PC-9 (cell line): ENCODE data around the gene CBLL2. TPM values are rescaled to one million over a fixed set of nuclear protein-coding genes. Genes with fewer than 3 reads are reported as not detected.

Source experiments
- BruUV-seq: library from RNA; stranded (reverse); fragments of 400-500 nt; replicated peaks from 2 replicates; lab custom pipeline; 2021; lab: Mats Ljungman, UMichigan
- CTCF ChIA-PET: fragments of 300-600 bp; sonication (Branson Sonifier 250); formaldehyde crosslinking; loops from one replicate; lab custom pipeline; 2022; ENCODE audit warnings: antibody characterized with exemption; lab: Charles Lee
- POLR2A ChIA-PET: fragments of 300-600 bp; sonication (Branson Sonifier 250); formaldehyde crosslinking; loops from one replicate; lab custom pipeline; 2022; ENCODE audit warnings: antibody characterized with exemption; ENCODE audit not compliant: unreplicated experiment; lab: Charles Lee
- DNase-seq, 2 experiments: peaks; one replicate each; pipeline versions ENCODE4 v3.0.0 to v3.0.0-alpha.2; 2015 to 2022; ENCODE audit warnings: mixed read lengths in 1 of 2
- H2AFZ ChIP-seq: fragments of 200-600 bp; sonication (generic); 2 replicates; pipeline ENCODE4 v1.8.1; 2017; ENCODE audit warnings: antibody characterized with exemption
- H3F3A ChIP-seq: fragments of 200-600 bp; sonication (generic); 2 replicates; pipeline ENCODE4 v1.8.1; 2017; ENCODE audit warnings: antibody characterized with exemption, mild to moderate bottlenecking, low read depth; ENCODE audit not compliant: insufficient read depth
- H3K27ac ChIP-seq: fragments of 200-600 bp; sonication (generic); 2 replicates; pipeline ENCODE4 v1.6.1; 2016; ENCODE audit warnings: mixed run types
- H3K27me3 ChIP-seq: fragments of 200-600 bp; sonication (generic); 2 replicates; pipeline ENCODE4 v1.6.1; 2016; ENCODE audit warnings: low read depth, mixed run types; ENCODE audit not compliant: insufficient read depth
- H3K36me3 ChIP-seq: fragments of 200-600 bp; sonication (generic); 2 replicates; pipeline ENCODE4 v1.6.1; 2016; ENCODE audit warnings: low read depth, mixed run types
- H3K4me1 ChIP-seq: fragments of 200-600 bp; sonication (generic); replicated peaks from 2 replicates; pipeline ENCODE4 v1.6.1; 2016; ENCODE audit warnings: mixed run types; ENCODE audit not compliant: insufficient read depth
- H3K4me2 ChIP-seq: fragments of 200-600 bp; sonication (generic); 2 replicates; pipeline ENCODE4 v1.6.1; 2017; ENCODE audit warnings: mixed run types
- H3K4me3 ChIP-seq: fragments of 200-600 bp; sonication (generic); 2 replicates; pipeline ENCODE4 v1.6.1; 2016; ENCODE audit warnings: mixed run types
- H3K79me2 ChIP-seq: fragments of 200-600 bp; sonication (generic); 2 replicates; pipeline ENCODE4 v1.6.1; 2017; ENCODE audit warnings: low read depth, mixed run types
- H3K9me2 ChIP-seq: fragments of 200-600 bp; sonication (generic); 2 replicates; pipeline ENCODE4 v1.8.1; 2017; ENCODE audit warnings: mild to moderate bottlenecking; ENCODE audit not compliant: insufficient read depth
- H3K9me3 ChIP-seq: fragments of 200-600 bp; sonication (generic); 2 replicates; pipeline ENCODE4 v1.8.1; 2016; ENCODE audit warnings: low read depth; ENCODE audit not compliant: insufficient read depth
- H4K20me1 ChIP-seq: fragments of 200-600 bp; sonication (generic); 2 replicates; pipeline ENCODE4 v1.8.1; 2017; ENCODE audit not compliant: insufficient read depth
- EZH2 ChIP-seq: fragments of 200-600 bp; sonication (generic); IDR thresholded peaks from 2 replicates; pipeline ENCODE4 v1.8.0; 2017; ENCODE audit warnings: antibody characterized with exemption, low read depth
- intact Hi-C: fragments of 100-400 bp; cut with micrococcal nuclease; formaldehyde crosslinking; loops from one replicate; pipeline ENCODE4 v1.10.0; 2022; ENCODE audit not compliant: unreplicated experiment
- total RNA-seq: library from RNA; stranded (reverse); gene quantifications from 2 replicates; pipeline ENCODE4 v1.2.3, GENCODE V29; 2021
- TF ChIP-seq, protein P1 (sequence below): fragments of 200-600 bp; sonication (generic); conservative IDR thresholded peaks from 2 replicates; pipeline ENCODE4 v1.6.1; 2017; ENCODE audit warnings: mixed run types, antibody characterized with exemption, mild to moderate bottlenecking, moderate library complexity

Gene CBLL2
- total RNA-seq, 1 experiment from 2014 or later, result not detected

DNA sequence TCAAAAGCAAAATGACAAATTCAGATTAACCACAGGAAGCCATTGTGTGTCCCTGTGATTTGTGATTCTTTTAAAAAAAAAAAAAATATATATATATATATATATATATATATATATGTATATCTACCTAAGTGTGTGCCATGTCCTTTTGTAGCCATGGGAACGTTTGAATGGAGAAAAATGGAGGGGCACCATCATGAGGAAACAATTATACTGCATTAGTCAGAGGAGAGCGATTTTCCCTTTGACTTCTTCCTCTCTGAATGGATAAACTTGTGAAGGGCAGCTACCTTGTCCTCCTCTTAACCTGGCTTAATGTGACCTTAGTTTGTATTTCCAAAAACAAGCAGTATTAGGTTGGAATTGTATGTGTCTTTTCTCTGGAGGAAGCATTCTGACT lies 23.3 kb upstream of the CBLL2 start:
- H3K27me3 ChIP-seq, result no peaks in the 10 kb centered on the region
- TF ChIP-seq, protein P1, sequence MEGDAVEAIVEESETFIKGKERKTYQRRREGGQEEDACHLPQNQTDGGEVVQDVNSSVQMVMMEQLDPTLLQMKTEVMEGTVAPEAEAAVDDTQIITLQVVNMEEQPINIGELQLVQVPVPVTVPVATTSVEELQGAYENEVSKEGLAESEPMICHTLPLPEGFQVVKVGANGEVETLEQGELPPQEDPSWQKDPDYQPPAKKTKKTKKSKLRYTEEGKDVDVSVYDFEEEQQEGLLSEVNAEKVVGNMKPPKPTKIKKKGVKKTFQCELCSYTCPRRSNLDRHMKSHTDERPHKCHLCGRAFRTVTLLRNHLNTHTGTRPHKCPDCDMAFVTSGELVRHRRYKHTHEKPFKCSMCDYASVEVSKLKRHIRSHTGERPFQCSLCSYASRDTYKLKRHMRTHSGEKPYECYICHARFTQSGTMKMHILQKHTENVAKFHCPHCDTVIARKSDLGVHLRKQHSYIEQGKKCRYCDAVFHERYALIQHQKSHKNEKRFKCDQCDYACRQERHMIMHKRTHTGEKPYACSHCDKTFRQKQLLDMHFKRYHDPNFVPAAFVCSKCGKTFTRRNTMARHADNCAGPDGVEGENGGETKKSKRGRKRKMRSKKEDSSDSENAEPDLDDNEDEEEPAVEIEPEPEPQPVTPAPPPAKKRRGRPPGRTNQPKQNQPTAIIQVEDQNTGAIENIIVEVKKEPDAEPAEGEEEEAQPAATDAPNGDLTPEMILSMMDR, result no peak
- no peak for DNase-seq
- H2AFZ ChIP-seq, result no peak overlapping the region
- H3F3A ChIP-seq, result 0 out of 2 replicates have a peak, but pooled peaks cover 5% of the 10 kb centered on the region
- H3K9me3 ChIP-seq, result no peaks in the 10 kb centered on the region
- H3K36me3 ChIP-seq, result no peaks in the 10 kb centered on the region
- no peak overlapping the region for H3K4me2 ChIP-seq
- intact Hi-C loops, result no loop called here
- ChIA-PET POLR2A (no interaction called here), CTCF (no interaction called here)
- BruUV-seq, result no TSS peak
- H3K4me1 ChIP-seq, result peaks cover 16% of the 10 kb centered on the region
- no peaks in the 10 kb centered on the region for H3K79me2 ChIP-seq
- H4K20me1 ChIP-seq, result no peaks in the 10 kb centered on the region
- H3K4me3 ChIP-seq, result no peak overlapping the region
- H3K27ac ChIP-seq, result no peak overlapping the region
- H3K9me2 ChIP-seq, result no peaks in the 10 kb centered on the region

DNA sequence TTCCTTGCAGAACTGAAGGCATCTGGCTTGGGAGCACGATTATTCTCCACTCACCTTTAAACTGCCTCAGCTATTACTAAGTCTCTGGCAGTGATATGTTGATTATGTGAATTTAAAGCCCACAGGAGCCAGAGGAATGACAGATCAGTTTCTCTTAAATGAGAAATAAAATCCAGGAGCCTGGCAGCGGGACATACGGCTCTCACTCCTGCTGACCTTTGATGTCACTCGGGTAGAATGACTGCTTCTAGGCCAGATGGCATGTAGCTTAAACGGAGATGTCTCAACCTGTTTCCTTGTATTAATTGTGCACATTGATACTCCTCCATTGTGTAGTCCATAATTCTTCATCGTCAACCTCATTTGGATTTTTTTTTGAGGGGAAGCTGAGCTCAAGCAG lies 4.0 kb upstream of the CBLL2 start:
- TF ChIP-seq EZH2, result no peak
- TF ChIP-seq, protein P1, result no peak
- H3K4me3 ChIP-seq, result no peak overlapping the region
- no peaks in the 10 kb centered on the region for H3K36me3 ChIP-seq
- H3K9me2 ChIP-seq, result no peaks in the 10 kb centered on the region
- no peaks in the 10 kb centered on the region for H3K27me3 ChIP-seq
- CTCF ChIA-PET, result no interaction called here
- H3K4me2 ChIP-seq, result no peak overlapping the region
- H3K27ac ChIP-seq, result no peak overlapping the region
- H4K20me1 ChIP-seq, result no peaks in the 10 kb centered on the region
- H3K9me3 ChIP-seq, result no peaks in the 10 kb centered on the region
- H3K79me2 ChIP-seq, result no peaks in the 10 kb centered on the region
- H3F3A ChIP-seq, result no peaks in the 10 kb centered on the region
- no peak overlapping the region for H2AFZ ChIP-seq
- H3K4me1 ChIP-seq, result no peaks in the 10 kb centered on the region
- POLR2A ChIA-PET, result interaction anchor here (0.7 kb wide), 1 partner anchor 110 kb away, joined by 10 read pairs; no protein-coding TSS in a partner anchor
- intact Hi-C loops, result no loop called here
- no TSS peak for BruUV-seq
- DNase-seq, result no peak

DNA sequence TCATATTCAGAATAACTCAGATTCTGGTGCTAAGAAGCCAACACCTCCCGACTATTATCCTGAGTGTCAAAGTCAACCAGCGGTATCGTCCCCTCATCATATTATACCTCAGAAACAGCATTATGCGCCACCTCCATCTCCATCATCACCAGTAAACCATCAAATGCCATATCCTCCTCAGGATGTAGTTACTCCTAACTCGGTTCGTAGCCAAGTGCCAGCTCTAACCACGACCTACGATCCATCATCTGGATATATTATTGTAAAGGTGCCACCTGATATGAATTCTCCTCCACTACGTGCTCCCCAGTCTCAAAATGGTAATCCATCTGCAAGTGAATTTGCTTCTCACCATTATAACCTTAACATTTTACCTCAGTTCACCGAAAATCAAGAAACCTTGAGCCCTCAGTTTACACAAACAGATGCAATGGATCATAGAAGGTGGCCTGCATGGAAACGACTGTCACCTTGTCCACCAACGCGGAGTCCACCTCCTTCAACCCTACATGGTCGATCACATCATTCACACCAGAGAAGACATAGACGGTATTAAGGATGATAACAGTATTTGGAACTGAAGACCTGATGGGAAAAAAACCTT lies 1.1 kb downstream of the CBLL2 start:
- no peak for TF ChIP-seq EZH2
- TF ChIP-seq, protein P1, result no peak
- ChIA-PET CTCF (no interaction called here), POLR2A (no interaction called here)
- intact Hi-C loops, result no loop called here
- Histone ChIP-seq H3K4me3 (no peak overlapping the region), H3K9me2 (no peaks in the 10 kb centered on the region), H3K27me3 (no peaks in the 10 kb centered on the region), H2AFZ (no peak overlapping the region), H3K4me2 (no peak overlapping the region), H4K20me1 (no peaks in the 10 kb centered on the region), H3K36me3 (no peaks in the 10 kb centered on the region), H3K9me3 (no peaks in the 10 kb centered on the region), H3F3A (no peaks in the 10 kb centered on the region), H3K79me2 (no peaks in the 10 kb centered on the region), H3K27ac (no peak overlapping the region), H3K4me1 (no peaks in the 10 kb centered on the region)
- BruUV-seq, result no TSS peak
- DNase-seq, result no peak
